Parathyroid adenoma (tissue), 2 donors: ENCODE data around the gene EXOC6.

ENCODE experiments used
- H2AFZ ChIP-seq: fragments of 300-600 bp; sonication (generic); one replicate; pipeline ENCODE4 v1.7.0; 2017; ENCODE audit warnings: antibody characterized with exemption, mild to moderate bottlenecking
- H3K27ac ChIP-seq: fragments of 300-600 bp; sonication (generic); one replicate; pipeline ENCODE4 v1.7.0; 2017
- H3K27me3 ChIP-seq: fragments of 300-600 bp; sonication (generic); one replicate; pipeline ENCODE4 v1.7.0; 2017; ENCODE audit warnings: low read length; ENCODE audit not compliant: control insufficient read depth, insufficient read depth
- H3K36me3 ChIP-seq: fragments of 300-600 bp; sonication (generic); one replicate; pipeline ENCODE4 v1.7.0; 2017; ENCODE audit warnings: low read length; ENCODE audit not compliant: control insufficient read depth, insufficient read depth
- H3K4me1 ChIP-seq: fragments of 300-600 bp; sonication (generic); one replicate; pipeline ENCODE4 v1.7.0; 2017; ENCODE audit warnings: control low read depth
- H3K4me2 ChIP-seq: fragments of 300-600 bp; sonication (generic); one replicate; pipeline ENCODE4 v1.7.0; 2017; ENCODE audit warnings: low read length
- H3K4me3 ChIP-seq: fragments of 300-600 bp; sonication (generic); one replicate; pipeline ENCODE4 v1.7.0; 2017; ENCODE audit warnings: low read depth, low read length
- H3K79me2 ChIP-seq: fragments of 300-600 bp; sonication (generic); one replicate; pipeline ENCODE4 v1.7.0; 2017; ENCODE audit warnings: control low read depth
- H3K9ac ChIP-seq: fragments of 300-600 bp; sonication (generic); one replicate; pipeline ENCODE4 v1.7.0; 2017; ENCODE audit warnings: mild to moderate bottlenecking
- H3K9me3 ChIP-seq: fragments of 300-600 bp; sonication (generic); one replicate; pipeline ENCODE4 v1.7.0; 2017; ENCODE audit warnings: low read length; ENCODE audit not compliant: control insufficient read depth
- TF ChIP-seq, protein P1 (sequence below): fragments of 300-600 bp; sonication (generic); IDR thresholded peaks from one replicate; pipeline ENCODE4 v1.7.0; 2017; ENCODE audit warnings: antibody characterized with exemption, mild to moderate bottlenecking
- donor health status: primary hyperparathyroidism.

The EXOC6 gene

DNA sequence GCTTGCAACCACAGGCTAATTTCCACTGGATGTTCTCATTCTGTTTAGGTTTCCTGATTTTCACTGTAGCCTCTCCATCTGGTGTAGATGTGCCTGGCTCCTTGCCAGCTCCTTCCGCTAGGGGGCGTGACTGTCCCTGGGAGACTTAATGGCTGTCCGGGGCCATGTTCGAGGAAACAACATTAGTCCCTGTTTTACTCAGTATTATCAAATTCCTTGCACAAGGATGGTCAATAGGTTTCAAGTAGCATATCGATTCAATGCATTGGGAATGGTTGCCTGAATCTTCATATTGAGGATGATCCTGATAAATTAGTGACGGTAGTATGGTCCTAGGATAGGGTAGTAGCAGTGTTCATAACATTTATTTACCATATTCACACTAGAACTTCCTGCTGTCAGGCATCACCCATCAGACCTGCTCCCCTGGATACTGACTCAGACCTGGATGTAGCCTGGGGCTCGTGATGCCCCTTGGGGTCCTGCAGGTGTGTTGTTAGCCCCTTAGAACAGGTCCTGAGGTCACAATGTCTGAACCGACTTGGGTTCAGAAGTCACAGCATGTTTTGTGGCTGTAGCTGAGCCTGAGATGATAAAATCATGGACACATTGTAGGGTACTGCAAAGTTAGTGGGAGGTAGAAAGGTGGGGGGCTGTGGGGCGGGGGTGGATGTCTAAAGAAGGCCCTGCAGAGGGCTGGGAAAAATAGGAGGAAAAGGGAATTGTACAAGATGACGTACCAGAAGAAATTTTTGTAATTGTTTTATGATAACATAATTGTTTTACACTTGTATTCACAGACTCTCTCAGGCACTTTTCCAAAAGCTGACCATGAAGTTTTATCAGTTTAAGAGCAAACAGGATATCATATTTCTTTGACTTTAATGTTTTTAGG lies 8.9 kb upstream of the EXOC6 start:
- Histone ChIP-seq H3K9me3 (no peaks in the 10 kb centered on the region), H3K27me3 (no peaks in the 10 kb centered on the region), H3K4me2 (peak overlapping the region; percentile 19), H3K27ac (no peak overlapping the region), H3K4me3 (no peak overlapping the region), H3K36me3 (no peaks in the 10 kb centered on the region), H2AFZ (peak overlapping the region; percentile 73), H3K79me2 (no peaks in the 10 kb centered on the region), H3K4me1 (peaks cover 8% of the 10 kb centered on the region), H3K9ac (no peak overlapping the region)
- TF ChIP-seq, protein P1, sequence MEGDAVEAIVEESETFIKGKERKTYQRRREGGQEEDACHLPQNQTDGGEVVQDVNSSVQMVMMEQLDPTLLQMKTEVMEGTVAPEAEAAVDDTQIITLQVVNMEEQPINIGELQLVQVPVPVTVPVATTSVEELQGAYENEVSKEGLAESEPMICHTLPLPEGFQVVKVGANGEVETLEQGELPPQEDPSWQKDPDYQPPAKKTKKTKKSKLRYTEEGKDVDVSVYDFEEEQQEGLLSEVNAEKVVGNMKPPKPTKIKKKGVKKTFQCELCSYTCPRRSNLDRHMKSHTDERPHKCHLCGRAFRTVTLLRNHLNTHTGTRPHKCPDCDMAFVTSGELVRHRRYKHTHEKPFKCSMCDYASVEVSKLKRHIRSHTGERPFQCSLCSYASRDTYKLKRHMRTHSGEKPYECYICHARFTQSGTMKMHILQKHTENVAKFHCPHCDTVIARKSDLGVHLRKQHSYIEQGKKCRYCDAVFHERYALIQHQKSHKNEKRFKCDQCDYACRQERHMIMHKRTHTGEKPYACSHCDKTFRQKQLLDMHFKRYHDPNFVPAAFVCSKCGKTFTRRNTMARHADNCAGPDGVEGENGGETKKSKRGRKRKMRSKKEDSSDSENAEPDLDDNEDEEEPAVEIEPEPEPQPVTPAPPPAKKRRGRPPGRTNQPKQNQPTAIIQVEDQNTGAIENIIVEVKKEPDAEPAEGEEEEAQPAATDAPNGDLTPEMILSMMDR, result peak; percentile 25

DNA sequence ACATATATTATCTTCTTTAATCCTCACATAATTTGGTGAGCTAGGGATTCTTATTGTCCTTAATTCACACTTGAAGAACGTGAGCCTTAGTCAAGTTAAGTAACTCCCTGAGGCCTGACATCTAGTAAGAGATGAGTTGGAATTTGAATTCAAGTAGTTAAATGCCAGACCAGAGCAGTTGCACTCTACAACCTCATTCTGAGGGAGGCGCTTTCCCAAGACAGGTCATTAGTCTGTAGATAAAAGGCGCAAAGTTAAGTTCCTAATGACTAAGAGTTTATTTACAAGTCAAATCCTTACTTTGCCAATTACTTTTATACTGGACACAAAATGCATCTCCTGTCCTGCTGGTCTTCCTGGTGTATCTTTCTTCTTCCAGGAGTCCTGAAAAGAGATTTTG lies 3.6 kb upstream of the EXOC6 start:
- TF ChIP-seq, protein P1, result no peak
- Histone ChIP-seq H3K9ac (no peak overlapping the region), H2AFZ (no peak overlapping the region), H3K4me3 (no peak overlapping the region), H3K4me1 (no peaks in the 10 kb centered on the region), H3K4me2 (no peak overlapping the region), H3K9me3 (no peaks in the 10 kb centered on the region), H3K79me2 (no peaks in the 10 kb centered on the region), H3K27ac (no peak overlapping the region), H3K27me3 (no peaks in the 10 kb centered on the region), H3K36me3 (no peaks in the 10 kb centered on the region)

DNA sequence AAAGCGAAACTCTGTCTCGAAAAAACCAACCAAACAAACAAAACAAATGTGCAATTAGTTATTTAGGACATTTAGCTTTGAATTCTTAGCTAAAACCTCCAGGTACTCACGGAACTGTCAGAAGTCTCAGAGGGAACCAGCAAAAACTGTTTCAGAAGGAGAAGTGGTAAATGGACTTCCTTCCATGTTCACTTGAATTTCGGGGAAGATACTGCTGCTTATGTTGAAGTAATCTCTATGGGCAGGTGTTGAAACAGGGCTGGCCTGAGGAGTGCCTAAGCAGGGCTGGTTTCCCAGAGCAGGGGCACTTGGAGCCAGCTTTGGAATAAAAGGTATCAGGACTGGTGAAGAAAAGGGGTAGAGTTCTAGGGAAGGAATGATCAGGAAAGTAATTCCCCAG lies 2.4 kb upstream of the EXOC6 start:
- H3K4me2 ChIP-seq, result no peak overlapping the region
- no peaks in the 10 kb centered on the region for H3K4me1 ChIP-seq
- TF ChIP-seq, protein P1, result no peak
- no peak overlapping the region for H3K4me3 ChIP-seq
- H3K36me3 ChIP-seq, result no peaks in the 10 kb centered on the region
- H3K79me2 ChIP-seq, result no peaks in the 10 kb centered on the region
- H2AFZ ChIP-seq, result no peak overlapping the region
- no peak overlapping the region for H3K27ac ChIP-seq
- H3K9me3 ChIP-seq, result no peaks in the 10 kb centered on the region
- no peaks in the 10 kb centered on the region for H3K27me3 ChIP-seq
- H3K9ac ChIP-seq, result no peak overlapping the region

DNA sequence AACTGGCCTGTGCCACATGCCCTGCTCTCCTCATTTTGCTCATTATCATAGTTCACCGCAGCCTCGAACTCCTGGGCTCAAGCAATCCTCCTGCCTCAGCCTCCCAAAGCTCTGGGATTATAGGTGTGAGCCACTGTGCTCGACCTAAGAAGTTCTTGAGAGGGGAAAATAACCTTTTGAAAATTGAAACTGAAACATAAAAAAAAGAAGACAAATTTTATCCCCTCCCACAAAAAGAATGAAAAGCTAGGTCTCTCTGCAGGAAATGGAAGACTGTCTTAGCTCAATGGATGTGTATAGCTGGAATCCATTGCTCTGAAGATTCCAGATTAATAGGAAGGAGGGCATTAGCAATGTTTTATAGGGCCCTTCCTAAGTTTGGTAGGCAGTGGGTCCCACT lies 2.0 kb upstream of the EXOC6 start:
- H3K4me2 ChIP-seq, result no peak overlapping the region
- H3K79me2 ChIP-seq, result no peaks in the 10 kb centered on the region
- no peaks in the 10 kb centered on the region for H3K4me1 ChIP-seq
- no peak overlapping the region for H3K9ac ChIP-seq
- TF ChIP-seq, protein P1, result no peak
- H3K9me3 ChIP-seq, result no peaks in the 10 kb centered on the region
- H3K27me3 ChIP-seq, result no peaks in the 10 kb centered on the region
- H3K36me3 ChIP-seq, result no peaks in the 10 kb centered on the region
- H3K4me3 ChIP-seq, result no peak overlapping the region
- H3K27ac ChIP-seq, result no peak overlapping the region
- H2AFZ ChIP-seq, result no peak overlapping the region

DNA sequence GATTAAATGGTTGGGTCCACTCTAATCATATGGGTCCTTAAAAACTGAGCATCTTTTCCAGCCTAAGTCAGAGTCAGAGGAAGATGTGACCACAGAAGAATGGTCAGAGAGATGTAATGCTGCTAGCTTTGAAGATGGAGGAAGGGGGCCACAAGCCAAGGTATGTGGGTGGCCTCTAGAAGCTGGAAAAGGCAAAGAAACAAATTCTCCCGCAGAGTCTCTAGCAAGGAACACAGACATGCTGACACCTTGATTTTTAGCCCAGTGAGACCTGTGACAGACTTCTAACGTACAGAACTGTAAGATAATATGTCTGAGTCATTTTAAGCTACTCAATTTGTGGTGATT lies 1.5 kb upstream of the EXOC6 start:
- Histone ChIP-seq H3K27me3 (no peaks in the 10 kb centered on the region), H3K9me3 (no peaks in the 10 kb centered on the region), H3K36me3 (no peaks in the 10 kb centered on the region), H2AFZ (peak overlapping the region; percentile 90), H3K4me2 (no peak overlapping the region), H3K4me1 (no peaks in the 10 kb centered on the region), H3K79me2 (no peaks in the 10 kb centered on the region), H3K4me3 (no peak overlapping the region), H3K9ac (no peak overlapping the region), H3K27ac (no peak overlapping the region)
- TF ChIP-seq, protein P1, result no peak
